AG09309 (cell line): Measurements from ENCODE around the gene ATP1A4.

Source experiments
- DNase-seq: peaks from one replicate; pipeline ENCODE4 v3.0.0-alpha.2; 2010; ENCODE audit warnings: low read depth
- H3K4me3 ChIP-seq: 2 replicates; pipeline ENCODE4 v1.5.1; 2011; ENCODE audit warnings: mild to moderate bottlenecking, low read depth, low read length, moderate library complexity; ENCODE audit not compliant: control insufficient read depth
- TF ChIP-seq, protein P1 (sequence below): IDR thresholded peaks from 2 replicates; pipeline ENCODE4 v1.5.1; 2011; ENCODE audit warnings: mild to moderate bottlenecking, low read depth, low read length, inconsistent platforms; ENCODE audit not compliant: insufficient read depth, control insufficient read depth; ENCODE audit errors: missing control alignments

Gene ATP1A4

GRCh38 chr1:160167056-160167455, 15.7 kb downstream of the ATP1A4 start:
- no peak overlapping the region for H3K4me3 ChIP-seq
- TF ChIP-seq, protein P1, sequence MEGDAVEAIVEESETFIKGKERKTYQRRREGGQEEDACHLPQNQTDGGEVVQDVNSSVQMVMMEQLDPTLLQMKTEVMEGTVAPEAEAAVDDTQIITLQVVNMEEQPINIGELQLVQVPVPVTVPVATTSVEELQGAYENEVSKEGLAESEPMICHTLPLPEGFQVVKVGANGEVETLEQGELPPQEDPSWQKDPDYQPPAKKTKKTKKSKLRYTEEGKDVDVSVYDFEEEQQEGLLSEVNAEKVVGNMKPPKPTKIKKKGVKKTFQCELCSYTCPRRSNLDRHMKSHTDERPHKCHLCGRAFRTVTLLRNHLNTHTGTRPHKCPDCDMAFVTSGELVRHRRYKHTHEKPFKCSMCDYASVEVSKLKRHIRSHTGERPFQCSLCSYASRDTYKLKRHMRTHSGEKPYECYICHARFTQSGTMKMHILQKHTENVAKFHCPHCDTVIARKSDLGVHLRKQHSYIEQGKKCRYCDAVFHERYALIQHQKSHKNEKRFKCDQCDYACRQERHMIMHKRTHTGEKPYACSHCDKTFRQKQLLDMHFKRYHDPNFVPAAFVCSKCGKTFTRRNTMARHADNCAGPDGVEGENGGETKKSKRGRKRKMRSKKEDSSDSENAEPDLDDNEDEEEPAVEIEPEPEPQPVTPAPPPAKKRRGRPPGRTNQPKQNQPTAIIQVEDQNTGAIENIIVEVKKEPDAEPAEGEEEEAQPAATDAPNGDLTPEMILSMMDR: no peak
- DNase-seq: no peak

DNA sequence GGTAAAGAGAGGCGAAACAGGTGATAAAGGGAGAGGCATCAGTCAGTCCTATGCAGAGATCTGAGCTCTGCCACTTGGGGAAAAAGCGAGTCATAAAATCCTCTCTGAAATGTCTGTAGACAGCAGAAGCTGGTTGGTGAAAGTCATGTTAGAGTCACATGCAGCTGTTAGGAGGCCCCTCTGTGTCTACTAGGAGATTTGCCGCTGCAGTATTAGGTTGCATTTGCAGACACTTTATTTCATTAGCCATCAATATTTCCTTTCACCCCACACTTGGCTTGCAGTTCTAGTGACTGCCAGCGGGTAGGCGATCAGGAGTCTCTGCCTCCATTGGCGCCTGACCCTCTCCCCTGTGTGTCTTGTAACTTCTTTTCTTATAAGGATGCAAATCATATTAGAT, 16.2 kb downstream of the ATP1A4 start:
- no peak for DNase-seq
- no peak overlapping the region for H3K4me3 ChIP-seq
- TF ChIP-seq, protein P1: no peak

GRCh38 chr1:160168016-160168415, 16.6 kb downstream of the ATP1A4 start:
- no peak overlapping the region for H3K4me3 ChIP-seq
- TF ChIP-seq, protein P1: no peak
- no peak for DNase-seq

DNA sequence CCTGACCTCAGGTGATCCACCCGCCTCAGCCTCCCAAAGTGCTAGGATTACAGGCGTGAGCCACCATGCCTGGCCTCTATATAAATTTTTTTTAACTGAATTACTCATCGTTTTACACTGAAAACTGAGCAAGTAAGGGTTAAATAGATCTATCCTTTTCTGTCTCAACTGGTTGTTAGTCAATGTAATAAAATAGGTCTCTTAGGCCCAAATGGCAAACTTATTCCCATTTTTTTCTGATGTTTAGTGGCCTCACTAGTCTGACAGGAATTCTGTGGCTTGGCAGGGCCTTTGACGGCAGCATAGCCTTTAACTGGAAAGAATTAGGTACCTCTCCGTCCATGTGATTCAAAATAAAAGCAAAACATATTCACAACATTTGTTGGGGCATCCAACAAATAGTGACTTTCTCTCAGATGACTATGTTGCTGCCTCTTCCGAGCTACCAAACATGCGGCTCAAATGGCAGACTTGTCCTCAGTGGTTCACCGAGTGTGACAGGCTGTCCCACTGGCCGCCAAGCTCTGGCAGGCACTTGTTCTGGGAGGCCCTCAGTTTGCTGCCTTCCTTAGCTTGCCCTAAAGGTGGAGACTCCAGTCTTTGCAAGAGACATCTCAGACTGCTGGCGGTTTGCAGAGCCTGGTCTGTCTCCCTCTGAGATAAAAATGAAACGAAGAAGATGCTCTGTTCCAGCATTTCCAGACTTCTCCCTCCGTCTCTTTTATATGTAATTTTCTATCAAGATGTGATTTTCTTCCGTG, 17.4 kb downstream of the ATP1A4 start:
- DNase-seq: no peak
- TF ChIP-seq, protein P1: peak; percentile 21
- H3K4me3 ChIP-seq: no peak overlapping the region

- no peak overlapping the region for H3K4me3 ChIP-seq
- TF ChIP-seq, protein P1: no peak
- DNase-seq: no peak
Measured at GRCh38 chr1:160169553-160170399, 18.4 kb downstream of the ATP1A4 start.

DNA sequence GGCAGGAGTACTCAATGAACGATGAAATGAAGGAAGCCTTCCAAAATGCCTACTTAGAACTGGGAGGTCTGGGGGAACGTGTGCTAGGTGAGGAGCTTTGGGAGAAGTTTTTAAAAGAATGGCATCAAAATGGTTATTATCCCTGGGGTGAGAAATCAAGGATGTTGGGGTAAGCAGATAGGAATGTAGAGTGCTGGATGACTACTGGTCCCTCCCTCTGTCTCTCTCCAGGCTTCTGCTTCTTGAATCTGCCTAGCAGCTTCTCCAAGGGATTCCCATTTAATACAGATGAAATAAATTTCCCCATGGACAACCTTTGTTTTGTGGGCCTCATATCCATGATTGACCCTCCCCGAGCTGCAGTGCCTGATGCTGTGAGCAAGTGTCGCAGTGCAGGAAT, 20.0 kb downstream of the ATP1A4 start:
- TF ChIP-seq, protein P1: no peak
- no peak overlapping the region for H3K4me3 ChIP-seq
- DNase-seq: no peak
